Lower lobe of right lung (tissue), 2 donors: Measurements from ENCODE around the gene RP2. TPM values are rescaled to one million over a fixed set of nuclear protein-coding genes. Genes with fewer than 3 reads are reported as not detected.

Experiments used
- ATAC-seq, 2 donors: fragments of 200-7000 bp; cut with Tn5 transposase; one replicate each; pipeline ENCODE4 v1.9.1; 2020 to 2022; ENCODE audit warnings: mild to moderate bottlenecking in 2 of 2, moderate library complexity in 2 of 2
- DNase-seq: peaks from one replicate; pipeline ENCODE4 v3.0.0-alpha.2; 2020
- H3K27ac ChIP-seq: fragments of 200-600 bp; one replicate; pipeline ENCODE4 v1.8.0; 2022
- H3K27me3 ChIP-seq: fragments of 200-600 bp; one replicate; pipeline ENCODE4 v1.8.0; 2022; ENCODE audit warnings: low read depth
- H3K36me3 ChIP-seq: fragments of 200-600 bp; one replicate; pipeline ENCODE4 v1.8.0; 2022; ENCODE audit warnings: mild to moderate bottlenecking
- H3K4me1 ChIP-seq: fragments of 200-600 bp; one replicate; pipeline ENCODE4 v1.8.0; 2022
- H3K4me3 ChIP-seq: fragments of 200-600 bp; one replicate; pipeline ENCODE4 v1.8.0; 2022; ENCODE audit warnings: mild to moderate bottlenecking
- H3K9me3 ChIP-seq: fragments of 200-600 bp; one replicate; pipeline ENCODE4 v1.8.0; 2022
- intact Hi-C: fragments of 100-400 bp; cut with DNase I; formaldehyde crosslinking; loops from one replicate; pipeline ENCODE4 v1.11.0; 2022
- total RNA-seq: library from RNA; stranded (reverse); fragmentation: NEBNext Ultra II Directional; extraction: Animal tissue kit (Norgen Biotek cat#: 25700); gene quantifications from one replicate; pipeline ENCODE4 v1.2.1, GENCODE V29; 2021
- TF ChIP-seq, protein P1 (sequence below): fragments of 200-600 bp; IDR thresholded peaks from one replicate; pipeline ENCODE4 v1.8.0; 2022; ENCODE audit warnings: antibody characterized with exemption, mild to moderate bottlenecking
- donor health status: DM: no; HTN: yes; CAD: no; lungs with severe emphysema.

RP2 gene
- total RNA-seq, 1 donor from 2014 or later = 16.8 TPM

- no peaks in the 10 kb centered on the region for H3K9me3 ChIP-seq
- peaks cover 12% of the 10 kb centered on the region for H3K4me1 ChIP-seq
- intact Hi-C loops = no loop called here
- H3K36me3 ChIP-seq = no peaks in the 10 kb centered on the region
- ATAC-seq (no peak), DNase-seq (no peak)
- no peaks in the 10 kb centered on the region for H3K27me3 ChIP-seq
- no peak overlapping the region for H3K27ac ChIP-seq
- H3K4me3 ChIP-seq = no peak overlapping the region
- TF ChIP-seq, protein P1, sequence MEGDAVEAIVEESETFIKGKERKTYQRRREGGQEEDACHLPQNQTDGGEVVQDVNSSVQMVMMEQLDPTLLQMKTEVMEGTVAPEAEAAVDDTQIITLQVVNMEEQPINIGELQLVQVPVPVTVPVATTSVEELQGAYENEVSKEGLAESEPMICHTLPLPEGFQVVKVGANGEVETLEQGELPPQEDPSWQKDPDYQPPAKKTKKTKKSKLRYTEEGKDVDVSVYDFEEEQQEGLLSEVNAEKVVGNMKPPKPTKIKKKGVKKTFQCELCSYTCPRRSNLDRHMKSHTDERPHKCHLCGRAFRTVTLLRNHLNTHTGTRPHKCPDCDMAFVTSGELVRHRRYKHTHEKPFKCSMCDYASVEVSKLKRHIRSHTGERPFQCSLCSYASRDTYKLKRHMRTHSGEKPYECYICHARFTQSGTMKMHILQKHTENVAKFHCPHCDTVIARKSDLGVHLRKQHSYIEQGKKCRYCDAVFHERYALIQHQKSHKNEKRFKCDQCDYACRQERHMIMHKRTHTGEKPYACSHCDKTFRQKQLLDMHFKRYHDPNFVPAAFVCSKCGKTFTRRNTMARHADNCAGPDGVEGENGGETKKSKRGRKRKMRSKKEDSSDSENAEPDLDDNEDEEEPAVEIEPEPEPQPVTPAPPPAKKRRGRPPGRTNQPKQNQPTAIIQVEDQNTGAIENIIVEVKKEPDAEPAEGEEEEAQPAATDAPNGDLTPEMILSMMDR = no peak
Observed at GRCh38 chrX:46844913-46845312, 8.1 kb downstream of the RP2 start.

DNA sequence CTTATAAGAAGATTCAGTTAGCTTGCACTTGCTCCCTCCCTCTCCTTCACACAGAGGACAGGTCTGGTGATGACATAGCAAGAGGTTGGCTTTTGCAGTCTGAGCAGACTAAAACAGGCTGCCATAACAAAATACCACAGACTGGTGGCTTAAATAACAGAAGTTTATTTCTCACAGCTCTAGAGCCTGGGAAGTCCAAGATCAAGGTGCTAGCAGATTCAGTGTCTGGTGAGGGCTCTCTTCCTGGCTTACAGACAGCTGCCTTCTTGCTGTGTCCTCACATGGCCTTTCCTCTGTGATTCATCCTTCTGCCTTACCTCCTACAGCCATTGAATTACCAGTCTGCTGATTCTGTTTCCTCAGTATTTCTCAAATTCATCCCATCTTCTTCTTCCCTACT is 13.1 kb downstream of the RP2 start:
- DNase-seq = no peak

GRCh38 chrX:46850771-46851170 is 13.9 kb downstream of the RP2 start:
- Histone ChIP-seq H3K9me3 (no peaks in the 10 kb centered on the region), H3K27ac (no peak overlapping the region), H3K27me3 (no peaks in the 10 kb centered on the region), H3K36me3 (peaks cover 9% of the 10 kb centered on the region), H3K4me3 (no peak overlapping the region), H3K4me1 (no peaks in the 10 kb centered on the region)
- DNase-seq (no peak), ATAC-seq (no peak)
- TF ChIP-seq, protein P1 = no peak
- intact Hi-C loops = no loop called here

More for the DNA sequence above, 13.1 kb downstream of the RP2 start:
- intact Hi-C loops = no loop called here
- ATAC-seq = no peak
- Histone ChIP-seq H3K27ac (no peak overlapping the region), H3K36me3 (peaks cover 9% of the 10 kb centered on the region), H3K9me3 (no peaks in the 10 kb centered on the region), H3K4me3 (no peak overlapping the region), H3K27me3 (no peaks in the 10 kb centered on the region), H3K4me1 (no peaks in the 10 kb centered on the region)
- TF ChIP-seq, protein P1 = no peak

- no peak for ATAC-seq
- TF ChIP-seq, protein P1 = no peak
- peaks cover 12% of the 10 kb centered on the region for H3K36me3 ChIP-seq
- no peaks in the 10 kb centered on the region for H3K9me3 ChIP-seq
- intact Hi-C loops = no loop called here
- no peak overlapping the region for H3K4me3 ChIP-seq
- DNase-seq = no peak
- H3K4me1 ChIP-seq = no peaks in the 10 kb centered on the region
- no peak overlapping the region for H3K27ac ChIP-seq
- H3K27me3 ChIP-seq = no peaks in the 10 kb centered on the region
Observed at GRCh38 chrX:46856483-46856882, 19.6 kb downstream of the RP2 start.

- ATAC-seq (no peak), DNase-seq (no peak)
- intact Hi-C loops = no loop called here
- Histone ChIP-seq H3K4me3 (no peak overlapping the region), H3K36me3 (peaks cover 3% of the 10 kb centered on the region), H3K9me3 (no peaks in the 10 kb centered on the region), H3K27ac (no peak overlapping the region), H3K27me3 (no peaks in the 10 kb centered on the region), H3K4me1 (no peaks in the 10 kb centered on the region)
- TF ChIP-seq, protein P1 = no peak
Observed at GRCh38 chrX:46860557-46860956, 23.7 kb downstream of the RP2 start.

DNA sequence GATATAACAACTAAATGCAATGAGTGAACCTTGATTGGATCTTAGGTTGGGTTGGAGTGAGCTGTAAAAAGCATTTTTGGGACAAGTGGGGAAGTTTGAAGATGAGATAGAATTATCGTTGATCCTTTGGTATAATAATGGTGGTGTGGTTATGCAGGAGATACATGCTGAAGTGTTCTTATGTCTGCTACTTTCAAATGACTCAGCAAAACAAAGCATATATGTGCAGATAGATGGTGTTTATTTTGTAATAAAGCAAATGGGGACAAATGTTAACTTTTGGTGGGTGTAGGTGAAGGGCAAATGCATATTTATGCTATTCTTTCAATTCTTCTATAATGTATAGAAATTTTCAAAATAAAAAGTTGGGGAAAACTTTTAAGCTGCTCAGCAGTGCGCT is 26.2 kb downstream of the RP2 start:
- H3K4me3 ChIP-seq = no peak overlapping the region
- ATAC-seq (no peak), DNase-seq (no peak)
- H3K9me3 ChIP-seq = no peaks in the 10 kb centered on the region
- intact Hi-C loops = no loop called here
- H3K4me1 ChIP-seq = no peaks in the 10 kb centered on the region
- H3K27ac ChIP-seq = no peak overlapping the region
- TF ChIP-seq, protein P1 = no peak
- H3K36me3 ChIP-seq = no peaks in the 10 kb centered on the region
- H3K27me3 ChIP-seq = no peaks in the 10 kb centered on the region
